ENCODE results near the gene ZBTB12.

DNA sequence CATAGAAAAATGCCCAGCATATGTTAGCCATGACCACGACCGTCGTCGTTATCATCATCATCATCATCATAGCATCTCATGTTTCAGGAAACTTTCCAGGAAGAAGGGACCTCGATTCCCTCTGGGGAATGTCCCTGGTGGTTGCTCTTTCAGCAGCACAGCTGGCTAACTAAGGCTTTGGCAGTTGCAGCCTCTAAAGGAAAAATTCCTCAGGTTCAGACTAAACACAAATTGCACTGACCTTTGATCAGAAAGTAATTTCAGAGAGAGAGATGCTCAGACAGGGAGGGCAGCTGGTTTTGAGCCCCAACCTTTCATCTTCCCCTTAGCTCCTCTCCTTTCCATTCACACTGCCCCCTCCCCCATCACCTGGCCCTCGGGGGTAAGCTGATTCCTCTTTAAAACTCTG is 38.4 kb upstream of the ZBTB12 start:
- TF ChIP-seq CTCF (IDR thresholded peaks at IDR 0.05) (no peak), POLR2A (IDR thresholded peaks at IDR 0.05) (no peak)
